Vagina (tissue), 2 donors: ENCODE measurements around the gene ZNF133.

Experiments
- CTCF ChIP-seq, 3 experiments: fragments of 450-650 bp in 2 of 3; fragments of 200-600 bp in 1 of 3; sonication (generic) in 1 of 3; IDR thresholded peaks; one replicate each; pipeline ENCODE4 v1.5.1; 2017 to 2019; ENCODE audit warnings: antibody characterized with exemption in 3 of 3, mild to moderate bottlenecking in 2 of 3, moderate library complexity in 2 of 3
- POLR2A ChIP-seq, 2 donors: fragments of 450-650 bp; IDR thresholded peaks; one replicate each; pipeline ENCODE4 v1.6.1; 2017; ENCODE audit warnings: antibody characterized with exemption in 2 of 2, mild to moderate bottlenecking in 2 of 2, moderate library complexity in 2 of 2

- TF ChIP-seq CTCF (IDR thresholded peaks at IDR 0.05) (no peak), POLR2A (IDR thresholded peaks at IDR 0.05) (no peak)
Measured at GRCh38 chr20:18324596-18325089, 36.3 kb downstream of the ZNF133 start.
